Cardiac ventricle fibroblast (primary cell): ENCODE data around the gene ZNG1B. TPM values are rescaled to one million over a fixed set of nuclear protein-coding genes. Genes with fewer than 3 reads are reported as not detected.

Experiments
- total RNA-seq: library from RNA; depleted of rRNA; stranded (reverse); fragments of >200 nt; gene quantifications from 2 replicates; pipeline ENCODE4 v1.2.3, GENCODE V29; 2015

The ZNG1B gene
- 13.7 and 14.7 TPM in 2 replicates for total RNA-seq

GRCh38 chr2:113437508-113438465 is at the start of gene ZNG1B:
Gene ZNG1B, plus strand, starts transcription at chr2:113437691. Its CDS starts 178 bp downstream, at chr2:113437869.

GRCh38 chr2:113498365-113498764 is 60.9 kb downstream of the ZNG1B start, which contains the start of gene FOXD4L1:
Gene FOXD4L1, plus strand, starts transcription at chr2:113498665. Its CDS starts 592 bp downstream, at chr2:113499257.

Other genes with a start within 250 kb of the ZNG1B start
- gene PAX8, start 158.8 kb upstream of the ZNG1B start, total RNA-seq: 1.9 and 3.0 TPM in 2 replicates
- gene FOXD4L1, start 61.0 kb downstream of the ZNG1B start, total RNA-seq: 0.15 TPM in 1 of 2 replicates, not detected in the other
- gene RABL2A, start 189.6 kb downstream of the ZNG1B start, total RNA-seq: 6.3 and 13.3 TPM in 2 replicates